Natural killer cell (primary cell): Measurements from ENCODE around the gene CAPN15. TPM values are rescaled to one million over a fixed set of nuclear protein-coding genes. Genes with fewer than 3 reads are reported as not detected.

ENCODE experiments used
- ATAC-seq, 3 donors: fragments of 150-1000 bp in 2 of 3; fragments of 200-7000 bp in 1 of 3; cut with Tn5 transposase; 1 replicate in 1 of 3; 2 replicates in 2 of 3; pipeline ENCODE4 v1.10.0; 2021; ENCODE audit warnings: mild to moderate bottlenecking in 2 of 3, moderate library complexity in 2 of 3
- DNase-seq, 2 donors: peaks; one replicate each; pipeline versions ENCODE4 v3.0.0 to v3.0.0-alpha.2; 2013 to 2021; ENCODE audit warnings: mixed read lengths in 1 of 2
- H3K27ac ChIP-seq: one replicate; pipeline ENCODE4 v1.5.1; 2013; ENCODE audit warnings: mild to moderate bottlenecking, low read length
- H3K27me3 ChIP-seq: one replicate; pipeline ENCODE4 v1.6.1; 2013; ENCODE audit warnings: low read length; ENCODE audit not compliant: control insufficient read depth, insufficient read depth
- H3K36me3 ChIP-seq: one replicate; pipeline ENCODE4 v1.6.1; 2013; ENCODE audit warnings: low read length; ENCODE audit not compliant: control insufficient read depth, insufficient read depth
- H3K4me1 ChIP-seq: one replicate; pipeline ENCODE4 v1.6.1; 2013; ENCODE audit warnings: low read length; ENCODE audit not compliant: control insufficient read depth, insufficient read depth
- H3K4me3 ChIP-seq: one replicate; pipeline ENCODE4 v1.5.1; 2013; ENCODE audit warnings: low read length
- H3K9me3 ChIP-seq: one replicate; pipeline ENCODE4 v1.6.1; 2013; ENCODE audit warnings: low read length; ENCODE audit not compliant: control insufficient read depth, insufficient read depth
- H3K27ac Mint-ChIP-seq, 2 donors: one replicate each; pipeline ENCODE4 v1.8.0; 2022; ENCODE audit warnings: mild to moderate bottlenecking in 2 of 2, mixed read lengths in 2 of 2, moderate library complexity in 1 of 2
- H3K27me3 Mint-ChIP-seq, 2 donors: one replicate each; pipeline ENCODE4 v1.8.0; 2022; ENCODE audit warnings: low read depth in 2 of 2, mixed read lengths in 2 of 2
- H3K36me3 Mint-ChIP-seq: one replicate; pipeline ENCODE4 v1.8.0; 2022; ENCODE audit warnings: mixed read lengths
- H3K4me1 Mint-ChIP-seq, 2 donors: one replicate each; pipeline ENCODE4 v1.8.0; 2022; ENCODE audit warnings: mixed read lengths in 2 of 2
- H3K4me3 Mint-ChIP-seq: one replicate; pipeline ENCODE4 v1.8.0; 2022; ENCODE audit warnings: mild to moderate bottlenecking, moderate library complexity, mixed read lengths
- H3K9me3 Mint-ChIP-seq, 2 donors: one replicate each; pipeline ENCODE4 v1.8.0; 2022; ENCODE audit warnings: mixed read lengths in 2 of 2
- WGBS: methylation state at CpG from one replicate; pipeline ENCODE4 v1.1.7; 2013; ENCODE audit warnings: missing lambda C conversion rate; ENCODE audit not compliant: insufficient coverage; 5-methylcytosine and 5-hydroxymethylcytosine counted together
- intact Hi-C: fragments of 100-400 bp; cut with micrococcal nuclease; formaldehyde crosslinking; loops from one replicate; pipeline ENCODE4 v1.14.2; 2022
- total RNA-seq, 4 donors: library from RNA; stranded (reverse); fragments of 120-200 nt in 1 of 4; gene quantifications; one replicate each; pipeline versions ENCODE4 v1.2.3 to v1.2.4, GENCODE V29; 2013 to 2022
- TF ChIP-seq, protein P1 (sequence below): fragments of 200-600 bp; IDR thresholded peaks from one replicate; pipeline ENCODE4 v1.8.0; 2022; ENCODE audit warnings: antibody characterized with exemption

CAPN15 gene
- total RNA-seq, 3 donors from 2014 or later (not counting 1 experiment from before 2014, with no cell fraction given) = 151 to 275 (median 186) TPM

DNA sequence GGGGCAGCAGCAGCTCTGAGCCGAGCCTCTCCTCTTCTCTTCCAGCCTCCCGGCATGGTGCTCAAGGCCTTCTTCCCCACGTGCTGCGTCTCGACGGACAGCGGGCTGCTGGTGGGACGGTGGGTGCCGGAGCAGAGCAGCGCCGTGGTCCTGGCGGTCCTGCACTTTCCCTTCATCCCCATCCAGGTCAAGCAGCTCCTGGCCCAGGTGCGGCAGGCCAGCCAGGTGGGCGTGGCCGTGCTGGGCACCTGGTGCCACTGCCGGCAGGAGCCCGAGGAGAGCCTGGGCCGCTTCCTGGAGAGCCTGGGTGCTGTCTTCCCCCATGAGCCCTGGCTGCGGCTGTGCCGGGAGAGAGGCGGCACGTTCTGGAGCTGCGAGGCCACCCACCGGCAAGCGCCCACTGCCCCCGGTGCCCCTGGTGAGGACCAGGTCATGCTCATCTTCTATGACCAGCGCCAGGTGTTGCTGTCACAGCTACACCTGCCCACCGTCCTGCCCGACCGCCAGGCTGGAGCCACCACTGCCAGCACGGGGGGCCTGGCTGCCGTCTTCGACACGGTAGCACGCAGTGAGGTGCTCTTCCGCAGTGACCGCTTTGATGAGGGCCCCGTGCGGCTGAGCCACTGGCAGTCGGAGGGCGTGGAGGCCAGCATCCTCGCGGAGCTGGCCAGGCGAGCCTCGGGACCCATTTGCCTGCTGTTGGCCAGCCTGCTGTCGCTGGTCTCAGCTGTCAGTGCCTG is 46.7 kb downstream of the CAPN15 start:
- Mint-ChIP-seq H3K4me3 (no peak overlapping the region), H3K27ac (no peak overlapping the region), H3K36me3 (no peaks in the 10 kb centered on the region), H3K27me3 (no peaks in the 10 kb centered on the region), H3K4me1 (peaks cover 16 to 21% of the 10 kb centered on the region in 2 donors), H3K9me3 (no peaks in the 10 kb centered on the region)
- 97% methylated on average over 46 of the region's 46 CpGs for WGBS
- peaks cover 2% of the 10 kb centered on the region for H3K36me3 ChIP-seq
- no peak overlapping the region for H3K4me3 ChIP-seq
- no peaks in the 10 kb centered on the region for H3K27me3 ChIP-seq
- TF ChIP-seq, protein P1, sequence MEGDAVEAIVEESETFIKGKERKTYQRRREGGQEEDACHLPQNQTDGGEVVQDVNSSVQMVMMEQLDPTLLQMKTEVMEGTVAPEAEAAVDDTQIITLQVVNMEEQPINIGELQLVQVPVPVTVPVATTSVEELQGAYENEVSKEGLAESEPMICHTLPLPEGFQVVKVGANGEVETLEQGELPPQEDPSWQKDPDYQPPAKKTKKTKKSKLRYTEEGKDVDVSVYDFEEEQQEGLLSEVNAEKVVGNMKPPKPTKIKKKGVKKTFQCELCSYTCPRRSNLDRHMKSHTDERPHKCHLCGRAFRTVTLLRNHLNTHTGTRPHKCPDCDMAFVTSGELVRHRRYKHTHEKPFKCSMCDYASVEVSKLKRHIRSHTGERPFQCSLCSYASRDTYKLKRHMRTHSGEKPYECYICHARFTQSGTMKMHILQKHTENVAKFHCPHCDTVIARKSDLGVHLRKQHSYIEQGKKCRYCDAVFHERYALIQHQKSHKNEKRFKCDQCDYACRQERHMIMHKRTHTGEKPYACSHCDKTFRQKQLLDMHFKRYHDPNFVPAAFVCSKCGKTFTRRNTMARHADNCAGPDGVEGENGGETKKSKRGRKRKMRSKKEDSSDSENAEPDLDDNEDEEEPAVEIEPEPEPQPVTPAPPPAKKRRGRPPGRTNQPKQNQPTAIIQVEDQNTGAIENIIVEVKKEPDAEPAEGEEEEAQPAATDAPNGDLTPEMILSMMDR = no peak
- ATAC-seq (no peak), DNase-seq (no peak)
- peaks cover 21% of the 10 kb centered on the region for H3K4me1 ChIP-seq
- intact Hi-C loops = no loop called here
- H3K9me3 ChIP-seq = no peaks in the 10 kb centered on the region
- no peak overlapping the region for H3K27ac ChIP-seq

DNA sequence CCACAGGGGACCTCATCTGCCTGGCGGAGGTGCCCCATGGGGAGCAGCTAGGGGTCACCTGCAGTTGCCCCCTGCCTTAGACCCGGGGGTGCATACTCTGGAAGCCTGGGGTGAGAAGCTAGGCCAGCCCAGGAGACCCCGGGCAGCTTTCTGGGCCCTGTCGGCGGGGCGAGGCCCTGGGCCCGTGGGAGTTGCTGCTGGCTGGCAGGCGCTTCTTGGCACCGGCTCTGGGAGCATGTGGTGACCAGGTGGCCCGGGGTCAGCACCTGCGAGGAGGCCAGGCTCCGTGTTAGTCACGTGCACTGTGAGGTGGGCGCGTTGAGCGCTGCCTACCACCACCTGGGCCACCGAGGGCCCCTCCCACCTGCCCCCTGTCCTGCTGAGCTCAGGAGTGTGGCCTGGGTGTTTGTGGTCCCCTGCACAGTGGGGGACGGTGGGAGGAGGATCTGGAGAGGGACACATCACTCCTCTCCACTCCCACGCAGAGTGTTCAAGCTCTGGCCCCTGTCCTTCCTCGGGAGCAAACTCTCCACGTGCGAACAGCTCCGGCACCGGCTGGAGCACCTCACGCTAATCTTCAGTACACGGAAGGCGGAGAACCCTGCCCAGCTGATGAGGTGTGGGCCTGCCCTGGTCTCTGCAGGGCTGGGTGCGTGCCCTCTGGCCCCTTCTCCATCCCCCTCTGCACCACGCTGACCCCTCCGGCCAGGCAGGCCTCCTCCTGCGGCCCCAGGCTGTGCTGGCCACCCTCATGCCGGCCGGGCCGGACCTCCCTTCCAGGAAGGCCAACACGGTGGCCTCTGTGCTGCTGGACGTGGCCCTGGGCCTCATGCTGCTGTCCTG is 48.1 kb downstream of the CAPN15 start:
- 93% methylated on average over 35 of the region's 36 CpGs for WGBS
- Histone ChIP-seq H3K9me3 (no peaks in the 10 kb centered on the region), H3K4me1 (peaks cover 15% of the 10 kb centered on the region), H3K27me3 (no peaks in the 10 kb centered on the region), H3K36me3 (peaks cover 2% of the 10 kb centered on the region), H3K27ac (no peak overlapping the region), H3K4me3 (no peak overlapping the region)
- Mint-ChIP-seq H3K4me3 (no peak overlapping the region), H3K4me1 (peaks cover 14 to 16% of the 10 kb centered on the region in 2 donors), H3K27ac (no peak overlapping the region), H3K9me3 (no peaks in the 10 kb centered on the region), H3K27me3 (no peaks in the 10 kb centered on the region), H3K36me3 (no peaks in the 10 kb centered on the region)
- DNase-seq (no peak), ATAC-seq (no peak)
- intact Hi-C loops = no loop called here
- TF ChIP-seq, protein P1 = no peak

DNA sequence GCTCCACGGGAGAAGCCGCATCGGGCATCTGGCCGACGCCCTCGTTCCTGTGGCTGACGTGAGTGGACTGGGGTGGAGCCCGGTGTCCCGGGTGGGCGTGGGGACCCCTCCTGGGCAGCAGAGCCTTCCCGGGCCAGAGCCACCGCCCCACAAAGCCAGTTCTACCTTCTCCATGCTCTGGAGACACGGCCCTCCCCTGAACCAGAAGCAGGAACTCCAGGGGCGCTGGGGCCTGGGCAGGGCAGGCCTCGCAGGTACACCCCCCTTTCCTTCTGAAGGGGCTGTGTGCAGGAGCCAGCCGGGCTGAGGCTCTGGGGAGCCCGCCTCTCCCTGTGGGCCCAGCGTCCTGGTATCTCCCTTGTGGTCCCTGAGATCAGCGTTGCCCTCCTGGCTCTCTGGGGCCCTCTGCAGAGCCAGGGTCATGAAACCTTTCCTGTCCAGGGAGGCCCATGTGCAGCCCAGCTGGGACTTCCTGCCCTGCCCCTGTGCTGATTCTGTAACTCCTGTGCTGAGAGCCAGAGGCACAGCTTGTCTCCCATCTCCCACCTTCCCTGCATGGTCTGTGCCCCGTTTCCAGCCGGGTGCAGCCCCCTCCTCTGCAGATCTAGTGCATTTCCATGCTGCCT is 48.8 kb downstream of the CAPN15 start:
- TF ChIP-seq, protein P1 = no peak
- no peak for DNase-seq
- peaks cover 2% of the 10 kb centered on the region for H3K36me3 ChIP-seq

More for the DNA sequence above, 48.8 kb downstream of the CAPN15 start:
- no peak overlapping the region for H3K4me3 ChIP-seq
- no peaks in the 10 kb centered on the region for H3K9me3 Mint-ChIP-seq
- H3K27ac Mint-ChIP-seq = no peak overlapping the region
- ATAC-seq = no peak
- no peak overlapping the region for H3K27ac ChIP-seq
- H3K27me3 Mint-ChIP-seq = no peaks in the 10 kb centered on the region
- intact Hi-C loops = no loop called here
- no peak overlapping the region for H3K4me3 Mint-ChIP-seq
- no peaks in the 10 kb centered on the region for H3K27me3 ChIP-seq
- H3K4me1 ChIP-seq = peaks cover 8% of the 10 kb centered on the region
- WGBS = 88% methylated on average over 21 of the region's 21 CpGs
- H3K4me1 Mint-ChIP-seq = peaks cover 7 to 8% of the 10 kb centered on the region in 2 donors
- no peaks in the 10 kb centered on the region for H3K9me3 ChIP-seq
- no peaks in the 10 kb centered on the region for H3K36me3 Mint-ChIP-seq
